CD4-positive, alpha-beta T cell treated with Interleukin-6 at 100 ng/mL for 8 hours (primary cell): ENCODE results near the gene NME5.

ENCODE experiments used
- DNase-seq: peaks from one replicate; pipeline ENCODE4 v3.0.0-alpha.2; 2020; ENCODE audit warnings: mixed read lengths, low spot score

The NME5 gene

GRCh38 chr5:138132543-138132942 lies 6.7 kb downstream of the NME5 start:
- DNase-seq: no peak

DNA sequence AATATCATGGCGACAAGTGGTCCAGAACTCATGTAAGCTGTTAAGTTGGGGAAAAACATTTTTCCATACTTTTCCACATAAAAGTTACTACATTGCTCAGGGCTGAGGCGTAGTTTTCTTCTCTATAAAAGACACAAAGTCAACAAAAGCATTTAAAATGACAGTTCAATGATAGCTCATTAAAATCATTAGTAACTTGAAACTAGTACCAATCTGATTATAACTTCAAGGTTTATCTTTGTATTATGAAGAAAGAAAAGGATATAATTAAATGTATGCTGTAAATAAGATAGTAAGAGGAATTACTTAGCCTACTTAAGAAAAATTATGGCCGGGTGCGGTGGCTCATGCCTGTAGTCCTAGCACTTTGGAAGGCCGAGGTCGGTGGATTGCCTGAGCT lies 9.9 kb downstream of the NME5 start:
- no peak for DNase-seq

- no peak for DNase-seq
Observed at GRCh38 chr5:138128334-138128733, 10.9 kb downstream of the NME5 start.

DNA sequence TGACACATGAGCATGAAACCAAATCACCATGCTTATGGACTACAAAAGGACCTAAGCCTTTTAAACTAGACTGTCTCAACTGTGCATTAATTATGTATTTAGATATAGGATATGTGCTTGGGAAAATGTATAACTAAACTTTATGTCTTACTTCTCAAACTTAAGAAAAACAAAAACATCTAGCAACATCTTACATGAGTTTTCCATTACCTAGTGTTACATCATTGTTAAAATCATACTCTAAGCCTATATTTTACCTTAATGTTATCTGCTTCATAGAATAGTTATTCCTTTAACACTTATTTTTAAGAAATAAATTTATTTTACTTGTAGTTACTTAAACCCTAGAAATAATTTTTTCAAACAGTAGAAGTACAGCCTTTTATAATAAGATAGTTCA lies 24.0 kb downstream of the NME5 start:
- no peak for DNase-seq

DNA sequence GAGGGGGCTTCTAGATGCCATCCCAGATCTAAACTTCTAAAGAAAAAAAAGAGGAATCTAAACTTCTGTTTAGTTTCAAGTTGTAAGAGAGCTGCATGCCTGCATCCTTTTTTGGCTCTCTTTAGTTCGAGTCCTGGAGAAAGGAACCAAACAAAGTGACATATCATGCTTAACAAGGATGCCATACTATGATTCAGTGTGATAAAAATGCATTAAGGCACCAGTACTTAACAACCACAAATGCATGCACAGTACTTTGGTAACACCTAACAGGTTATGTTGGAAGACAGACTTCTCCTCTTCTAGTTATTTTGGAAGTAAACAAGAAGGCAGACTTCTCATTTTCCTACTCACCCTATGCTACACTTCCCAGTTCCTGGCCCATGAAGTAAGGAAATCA lies 27.3 kb downstream of the NME5 start:
- DNase-seq: no peak

DNA sequence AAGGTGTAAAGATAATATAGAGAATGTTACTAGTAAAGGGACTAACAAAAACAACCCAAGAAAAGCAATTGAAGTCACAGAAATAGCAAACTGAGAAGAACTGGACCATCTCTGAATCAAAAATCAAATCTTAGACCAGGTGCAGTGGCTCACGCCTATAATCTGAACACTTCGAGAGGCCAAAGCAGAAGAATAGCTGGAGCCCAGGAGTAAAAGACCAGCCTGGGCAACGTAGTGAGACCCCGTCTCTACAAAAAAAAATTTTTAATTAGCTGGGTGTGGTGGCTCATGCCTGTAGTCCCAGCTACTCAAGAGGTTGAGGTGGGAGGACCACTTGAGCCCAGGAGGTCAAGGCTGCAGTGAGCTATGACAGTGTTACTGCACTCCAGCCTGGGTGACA lies 28.0 kb downstream of the NME5 start:
- DNase-seq: no peak

- no peak for DNase-seq
Observed at GRCh38 chr5:138110266-138110963, 28.8 kb downstream of the NME5 start.

GRCh38 chr5:138109463-138110265 lies 29.6 kb downstream of the NME5 start:
- no peak for DNase-seq

DNA sequence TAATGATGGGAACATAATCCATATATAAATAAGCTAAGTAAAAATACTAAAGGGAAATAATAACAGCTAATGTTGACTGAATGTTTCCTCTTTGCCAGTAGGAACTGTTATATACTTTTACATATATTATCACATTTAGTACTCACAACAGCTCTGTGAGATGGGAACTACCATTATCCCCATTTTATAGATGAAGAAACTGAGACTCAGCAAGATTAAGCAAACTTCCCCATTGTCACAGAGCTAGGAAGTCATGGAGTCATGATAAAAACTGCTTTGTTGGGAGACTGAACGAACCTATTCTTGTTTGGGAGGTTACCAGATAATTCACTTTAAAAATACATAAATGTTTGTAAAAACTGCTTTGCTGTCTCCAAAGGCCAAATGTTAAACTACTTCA lies 32.0 kb downstream of the NME5 start:
- DNase-seq: no peak

- DNase-seq: no peak
Observed at GRCh38 chr5:138105709-138106108, 33.5 kb downstream of the NME5 start.

GRCh38 chr5:138103319-138103637 lies 36.0 kb downstream of the NME5 start:
- DNase-seq: no peak

DNA sequence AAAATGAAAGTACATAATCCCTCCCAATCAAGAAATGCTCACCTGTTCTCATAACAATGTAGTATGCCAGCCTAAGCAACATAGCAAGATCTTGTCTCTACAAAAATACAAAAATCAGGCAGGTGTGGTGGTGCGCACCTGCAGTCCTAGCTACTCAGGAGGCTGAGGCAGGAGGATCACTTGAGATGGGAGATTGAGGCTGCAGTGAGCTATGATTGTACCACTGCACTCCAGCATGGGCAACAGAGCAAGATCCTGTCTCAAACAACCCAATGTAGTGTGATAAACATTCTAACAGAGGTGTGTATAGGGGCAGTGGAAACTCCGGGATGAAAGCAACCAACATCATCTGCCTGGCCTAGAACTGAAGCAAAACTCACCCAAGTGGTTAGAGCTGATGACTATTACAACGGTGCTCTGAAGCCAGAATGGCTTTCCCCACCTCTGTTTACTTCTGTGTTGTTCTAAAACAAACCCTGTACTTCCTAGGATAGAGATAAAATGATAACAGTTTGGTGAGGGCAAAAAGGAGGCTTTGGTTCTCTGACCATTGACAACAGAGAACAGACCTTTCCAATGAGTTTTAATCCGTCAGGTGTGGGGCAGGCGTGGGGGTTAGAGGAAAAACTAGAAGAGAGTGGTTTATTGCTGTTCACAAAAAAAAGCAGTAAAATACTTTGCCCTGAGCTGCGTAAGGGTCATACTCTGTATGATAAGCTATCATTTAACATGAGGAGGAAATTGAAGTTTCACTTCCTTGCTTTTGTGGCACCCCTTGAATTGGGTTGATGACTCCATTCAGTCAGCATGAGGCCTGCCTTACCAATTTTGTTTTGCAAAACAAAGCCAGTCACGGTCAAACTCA lies 36.5 kb downstream of the NME5 start:
- no peak for DNase-seq

DNA sequence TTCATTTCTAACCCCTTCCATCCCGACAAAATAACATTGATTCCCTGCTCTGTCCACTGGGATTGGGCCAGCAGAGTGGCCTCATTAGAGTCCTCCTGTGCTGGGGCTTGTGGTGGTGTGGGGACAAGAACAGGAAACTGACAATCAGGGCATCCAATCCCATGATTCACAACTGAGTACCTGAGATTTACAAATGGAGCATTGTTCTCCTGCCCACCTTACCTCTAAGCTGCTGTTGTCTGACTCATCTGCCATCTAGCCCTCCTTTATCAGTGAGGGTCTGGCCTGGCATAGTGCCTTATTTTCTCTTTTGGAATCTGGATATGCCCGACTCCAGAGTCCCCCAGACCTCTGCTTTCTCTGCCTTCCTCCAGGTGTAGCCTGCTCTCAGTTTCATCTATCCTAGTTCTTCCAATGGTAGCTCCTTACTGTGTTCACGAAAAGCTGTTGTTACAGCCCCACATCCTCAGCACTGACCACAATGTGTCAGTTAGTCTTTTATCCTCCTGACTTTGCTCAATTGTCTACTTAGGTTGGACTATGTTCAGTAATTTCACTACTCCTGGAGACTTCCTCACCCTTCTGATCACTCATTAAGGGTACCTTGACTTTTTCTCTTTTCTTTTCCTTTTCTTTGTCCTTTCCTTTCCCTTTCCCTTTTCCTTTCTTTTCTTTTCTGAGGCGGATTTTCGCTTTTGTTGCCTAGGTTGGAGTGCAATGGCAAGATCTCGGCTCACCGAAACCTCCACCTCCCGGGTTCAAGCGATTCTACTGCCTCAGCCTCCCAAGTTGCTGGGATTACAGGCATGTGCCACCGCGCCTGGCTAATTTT lies 42.0 kb downstream of the NME5 start:
- no peak for DNase-seq

GRCh38 chr5:138096363-138096762 lies 42.9 kb downstream of the NME5 start:
- no peak for DNase-seq

DNA sequence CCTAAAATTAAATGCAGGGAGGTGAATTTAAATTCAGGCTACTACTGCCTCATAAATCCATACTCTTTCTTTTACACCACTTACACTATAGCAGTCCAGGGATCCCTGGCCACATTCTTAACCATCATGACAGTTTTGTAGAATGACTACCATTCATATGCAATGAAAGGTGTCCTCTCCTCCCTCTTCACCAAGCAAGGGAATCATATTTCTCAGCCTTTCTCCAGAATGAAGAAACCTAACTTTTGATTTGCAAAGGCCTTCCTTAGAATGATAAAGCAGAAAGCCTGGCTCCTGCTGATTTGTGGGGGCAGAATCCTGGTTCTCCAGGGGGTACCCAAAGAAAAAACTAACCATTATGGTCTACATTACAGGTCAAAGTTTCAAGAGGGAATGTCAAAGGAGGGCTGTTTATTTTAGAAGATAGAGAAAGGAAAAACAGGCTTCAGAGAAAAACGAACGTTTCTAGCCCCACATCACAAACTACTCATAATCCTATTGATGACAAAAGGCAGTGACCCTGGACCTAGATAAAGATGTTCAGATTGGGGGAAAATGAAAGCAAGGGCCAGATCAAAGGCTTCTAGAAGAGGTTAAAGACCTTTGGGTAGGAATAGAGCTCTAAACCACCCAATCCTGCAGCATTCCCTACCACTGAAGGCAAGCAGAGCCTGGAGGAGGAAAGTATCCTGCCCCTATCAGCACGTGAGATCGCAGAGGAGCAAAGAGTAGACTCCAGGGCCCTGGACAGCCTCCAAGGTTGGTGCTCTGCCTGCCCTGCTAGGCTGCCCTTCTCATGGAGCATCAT lies 43.9 kb downstream of the NME5 start:
- DNase-seq: no peak

GRCh38 chr5:138093036-138093435 lies 46.2 kb downstream of the NME5 start:
- DNase-seq: no peak

DNA sequence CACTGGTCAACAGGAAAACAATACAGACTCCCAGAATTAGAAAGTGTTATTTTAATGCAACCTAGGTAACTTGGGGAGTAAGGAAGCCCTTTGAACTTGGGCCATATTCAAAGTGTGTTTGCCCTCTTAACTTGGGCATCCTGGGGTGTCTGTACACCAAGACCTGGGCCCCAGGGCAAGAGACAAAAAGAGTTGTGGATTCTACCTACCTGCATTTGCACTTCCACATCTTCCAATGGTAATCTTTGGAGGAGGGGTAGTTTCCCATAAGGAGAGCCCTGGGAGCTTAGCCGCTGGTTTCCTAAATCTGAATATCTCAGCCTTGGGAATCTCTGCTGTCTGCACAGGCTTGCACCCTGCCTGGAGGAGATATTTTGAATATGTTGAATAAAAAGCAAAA lies 46.9 kb downstream of the NME5 start:
- DNase-seq: no peak

DNA sequence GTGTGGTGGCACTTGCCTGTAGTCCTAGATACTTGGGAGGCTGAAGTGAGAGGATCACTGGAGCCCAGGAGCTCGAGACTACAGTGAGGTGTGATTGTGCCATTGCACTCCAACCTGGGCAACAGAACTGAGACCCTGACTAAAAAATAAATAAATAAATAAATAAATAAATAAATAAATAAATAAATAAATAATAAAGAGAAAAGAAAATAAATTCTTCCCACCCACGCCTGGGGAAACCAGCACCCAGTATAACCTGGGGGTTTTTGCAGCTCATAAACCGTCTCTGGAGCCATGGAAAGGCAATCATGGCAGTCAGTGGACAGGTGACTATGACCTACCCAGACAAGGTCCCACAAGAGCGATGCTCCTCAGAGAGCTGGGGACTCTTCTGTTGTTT lies 47.5 kb downstream of the NME5 start:
- no peak for DNase-seq

GRCh38 chr5:138083702-138084101 lies 55.5 kb downstream of the NME5 start, which contains the start of gene WNT8A:
Gene WNT8A, plus strand, starts transcription at chr5:138084033. Its CDS starts 95 bp downstream, at chr5:138084128.
- no peak for DNase-seq

DNA sequence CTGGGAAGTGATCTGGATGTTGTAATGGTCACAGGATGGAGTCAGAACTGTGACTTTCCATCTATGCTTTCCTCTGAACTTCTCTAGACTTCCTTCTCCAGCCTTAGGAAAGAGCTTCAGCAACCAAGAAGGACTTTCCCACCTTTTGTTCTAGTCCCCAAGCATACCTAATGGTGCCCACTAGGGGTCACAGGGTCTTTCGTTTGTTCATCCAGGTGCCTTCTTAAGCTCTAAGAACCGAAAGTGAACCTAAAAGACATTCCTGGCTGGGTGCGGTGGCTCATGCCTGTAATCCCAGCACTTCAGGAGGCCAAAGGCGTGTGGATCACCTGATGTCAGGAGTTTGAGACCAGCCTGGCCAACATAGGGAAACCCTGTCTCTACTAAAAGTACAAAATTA lies 57.2 kb downstream of the NME5 start:
- DNase-seq: no peak

- DNase-seq: no peak
Observed at GRCh38 chr5:138078006-138078643, 61.1 kb downstream of the NME5 start.
